ENCODE results near the gene BIN1. TPM values are rescaled to one million over a fixed set of nuclear protein-coding genes. Genes with fewer than 3 reads are reported as not detected.

The BIN1 gene
- total and polyA plus RNA-seq, 2 of the 4 experiments (the other 2 are of a cell fraction): 18.1 to 25.7 TPM

DNA sequence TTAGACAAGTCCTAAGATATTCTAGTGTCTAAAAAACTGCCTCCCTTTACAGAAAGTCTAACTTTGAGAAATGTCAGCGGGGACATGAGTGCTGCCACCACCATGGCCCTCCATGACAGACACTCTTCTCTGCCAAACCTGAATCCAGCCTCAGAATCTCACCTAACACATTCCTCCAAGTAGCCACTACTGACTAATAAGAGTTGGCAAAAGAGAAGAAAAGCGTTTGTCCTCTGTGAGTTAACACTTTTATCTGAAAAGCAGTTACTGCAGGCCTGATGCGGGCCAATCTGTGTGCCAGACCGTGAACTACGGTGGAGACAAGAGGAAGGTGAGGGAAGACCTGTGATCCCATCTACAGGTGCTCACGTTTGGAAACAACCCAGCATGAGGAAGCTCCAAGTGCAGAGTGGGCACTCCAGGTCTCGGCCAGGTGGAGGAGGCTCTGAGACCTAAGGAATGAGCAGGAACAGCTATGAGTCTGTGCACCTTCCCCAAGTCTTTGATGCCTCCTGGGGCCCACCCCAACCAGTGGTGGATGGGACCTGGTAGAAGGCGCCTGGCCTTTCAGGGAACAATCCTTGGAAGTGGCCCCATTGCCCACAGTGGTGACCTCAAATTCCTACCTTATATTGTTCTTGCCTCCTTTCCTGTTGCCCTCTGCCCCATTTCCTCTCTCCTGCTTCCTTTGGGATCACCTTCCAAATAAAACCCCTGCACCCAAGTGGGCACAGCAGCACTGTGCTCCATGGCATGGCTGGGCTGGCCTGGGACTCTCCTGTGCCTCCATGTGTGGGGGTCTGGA, 91.6 kb downstream of the BIN1 start:
- Histone ChIP-seq H3K79me1 (ENCODE audit: low read depth in 1 of 2, low read length in 2 of 2) (no peaks in the 10 kb centered on the region), H3K23ac (ENCODE audit: low read depth, low read length) (peak overlapping the region; percentile 71; the same call in 1 of the 2 replicates), H2BK20ac (ENCODE audit: low read depth, low read length) (peak overlapping the region; percentile 93), H3K27ac (ENCODE audit: insufficient read depth, low read length) (peak overlapping the region; percentile 73), H2BK15ac (ENCODE audit: low read depth, low read length) (peak overlapping the region; percentile 84), H4K91ac (ENCODE audit: insufficient read depth, low read depth, low read length) (peak overlapping the region; percentile 83), H3K9ac (ENCODE audit: low read depth, low read length) (no peak overlapping the region), H4K8ac (ENCODE audit: low read depth in 2 of 2, low read length in 2 of 2) (peak overlapping the region; percentile 27 to 70), H4K20me1 (ENCODE audit: insufficient read depth, low read length) (no peaks in the 10 kb centered on the region), H4K5ac (ENCODE audit: low read depth, low read length) (peak overlapping the region; percentile 58), H3K18ac (ENCODE audit: low read depth, low read length) (peak overlapping the region; percentile 50), H2BK5ac (ENCODE audit: low read depth, low read length, poor library complexity, severe bottlenecking) (peak overlapping the region; percentile 44), H3K9me3 (ENCODE audit: control insufficient read depth, insufficient read depth, low read length) (no peaks in the 10 kb centered on the region), H2AFZ (replicated peaks; ENCODE audit: low read length, poor library complexity) (no peak overlapping the region), H3K9me1 (ENCODE audit: insufficient read depth, low read length) (peaks cover 14% of the 10 kb centered on the region), H3K14ac (replicated peaks; ENCODE audit: low read depth, low read length) (peak overlapping the region; percentile 78), H3K36me3 (ENCODE audit: control insufficient read depth, insufficient read depth, low read length) (no peaks in the 10 kb centered on the region), H3K4me1 (ENCODE audit: control insufficient read depth, insufficient read depth, low read length) (peaks cover 17% of the 10 kb centered on the region), H2BK120ac (ENCODE audit: low read depth, low read length) (peak overlapping the region; percentile 91), H3K4ac (ENCODE audit: low read depth, low read length) (peak overlapping the region; percentile 87), H2AK9ac (replicated peaks; ENCODE audit: low read depth, low read length, poor library complexity) (peak overlapping the region; percentile 25), H2AK5ac (ENCODE audit: low read depth, low read length) (peak overlapping the region; percentile 93), H3K56ac (ENCODE audit: extremely low read depth, insufficient read depth, low read length) (peak overlapping the region; percentile 40), H3K27me3 (ENCODE audit: control insufficient read depth, insufficient read depth, low read length) (peaks cover 8% of the 10 kb centered on the region), H3K4me3 (ENCODE audit: insufficient read depth, low read depth, low read length) (no peak overlapping the region), H3K4me2 (ENCODE audit: low read depth, low read length) (no peak overlapping the region; the same call in 1 of the 2 replicates)
- WGBS, 2 experiments (ENCODE audit: extremely low coverage in 2 of 2, insufficient read length in 1 of 2): 93% methylated on average over 3 of the region's 8 CpGs; no CpG with 5 or more reads in 1 of the 2 experiments
- CTCF ChIA-PET: no interaction called here
- BruUV-seq (replicated peaks): no TSS peak
- TF ChIP-seq POLR2A (IDR thresholded peaks at IDR 0.05; ENCODE audit: low read depth, low read length): 0 out of 2 replicates have a peak, but pooled peaks have one; percentile 2
- no peak for TF ChIP-seq BHLHE40 (IDR thresholded peaks at IDR 0.05; ENCODE audit: low read depth, low read length)
- TF ChIP-seq RCOR1 (IDR thresholded peaks at IDR 0.05; ENCODE audit: insufficient replicate concordance, low read length): no peak
- DNase-seq (no peak), ATAC-seq (ENCODE audit: low read depth) (peak; percentile 5)
- POLR2A ChIA-PET (ENCODE audit: unreplicated experiment): no interaction called here
- in situ Hi-C loops (cut with MboI; ENCODE audit: low sequenced_read_pairs) (no loop called here), intact Hi-C loops (cut with micrococcal nuclease) (no loop called here), dilution Hi-C loops (cut with HindIII; ENCODE audit: low sequenced_read_pairs, unreplicated experiment) (no loop called here)

Measured in IMR-90 (cell line).